A549 (cell line): ENCODE results near the gene GPHB5.

ENCODE experiments used
- FOXS1 ChIP-seq: fragments of 250-450 bp; sonication (Bioruptor Pico); IDR thresholded peaks from 2 replicates; pipeline ENCODE4 v1.5.0; 2020; ENCODE audit warnings: mild to moderate bottlenecking, moderate library complexity
- POLR2A ChIP-seq: IDR thresholded peaks from 2 replicates; pipeline ENCODE4 v1.6.1; 2012; ENCODE audit warnings: mild to moderate bottlenecking, low read length
- TF ChIP-seq, protein P1 (sequence below): fragments of >200 bp; sonication (Bioruptor Twin); formaldehyde crosslinking; IDR thresholded peaks from 3 replicates; pipeline ENCODE4 v1.5.1; 2016
- TF ChIP-seq, protein P2 (sequence below): IDR thresholded peaks from 2 replicates; pipeline ENCODE4 v1.6.1; 2012
- TF ChIP-seq, protein P3 (sequence below): IDR thresholded peaks from 2 replicates; pipeline ENCODE4 v1.6.1; 2012

DNA sequence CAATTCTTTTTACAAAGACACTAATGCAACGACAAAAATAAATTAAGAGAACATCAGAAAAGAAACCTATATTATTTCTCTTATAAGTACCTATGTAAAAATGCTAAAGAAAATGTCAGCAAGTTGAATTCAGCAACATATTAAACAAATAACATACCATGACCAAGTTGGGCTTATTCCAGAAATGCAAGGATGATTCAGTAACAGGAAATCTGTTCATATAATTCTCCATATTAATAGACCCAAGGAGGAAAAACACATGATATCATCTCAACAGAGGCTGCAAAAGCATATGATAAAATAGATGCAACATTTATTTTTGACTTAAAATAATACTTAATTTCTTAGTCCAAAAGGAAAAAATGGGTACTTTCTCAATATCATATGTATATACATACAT lies 25.1 kb upstream of the GPHB5 start:
- TF ChIP-seq, protein P1, sequence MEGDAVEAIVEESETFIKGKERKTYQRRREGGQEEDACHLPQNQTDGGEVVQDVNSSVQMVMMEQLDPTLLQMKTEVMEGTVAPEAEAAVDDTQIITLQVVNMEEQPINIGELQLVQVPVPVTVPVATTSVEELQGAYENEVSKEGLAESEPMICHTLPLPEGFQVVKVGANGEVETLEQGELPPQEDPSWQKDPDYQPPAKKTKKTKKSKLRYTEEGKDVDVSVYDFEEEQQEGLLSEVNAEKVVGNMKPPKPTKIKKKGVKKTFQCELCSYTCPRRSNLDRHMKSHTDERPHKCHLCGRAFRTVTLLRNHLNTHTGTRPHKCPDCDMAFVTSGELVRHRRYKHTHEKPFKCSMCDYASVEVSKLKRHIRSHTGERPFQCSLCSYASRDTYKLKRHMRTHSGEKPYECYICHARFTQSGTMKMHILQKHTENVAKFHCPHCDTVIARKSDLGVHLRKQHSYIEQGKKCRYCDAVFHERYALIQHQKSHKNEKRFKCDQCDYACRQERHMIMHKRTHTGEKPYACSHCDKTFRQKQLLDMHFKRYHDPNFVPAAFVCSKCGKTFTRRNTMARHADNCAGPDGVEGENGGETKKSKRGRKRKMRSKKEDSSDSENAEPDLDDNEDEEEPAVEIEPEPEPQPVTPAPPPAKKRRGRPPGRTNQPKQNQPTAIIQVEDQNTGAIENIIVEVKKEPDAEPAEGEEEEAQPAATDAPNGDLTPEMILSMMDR, result no peak
- TF ChIP-seq, protein P2, sequence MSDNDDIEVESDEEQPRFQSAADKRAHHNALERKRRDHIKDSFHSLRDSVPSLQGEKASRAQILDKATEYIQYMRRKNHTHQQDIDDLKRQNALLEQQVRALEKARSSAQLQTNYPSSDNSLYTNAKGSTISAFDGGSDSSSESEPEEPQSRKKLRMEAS, result no peak
- TF ChIP-seq, protein P3, sequence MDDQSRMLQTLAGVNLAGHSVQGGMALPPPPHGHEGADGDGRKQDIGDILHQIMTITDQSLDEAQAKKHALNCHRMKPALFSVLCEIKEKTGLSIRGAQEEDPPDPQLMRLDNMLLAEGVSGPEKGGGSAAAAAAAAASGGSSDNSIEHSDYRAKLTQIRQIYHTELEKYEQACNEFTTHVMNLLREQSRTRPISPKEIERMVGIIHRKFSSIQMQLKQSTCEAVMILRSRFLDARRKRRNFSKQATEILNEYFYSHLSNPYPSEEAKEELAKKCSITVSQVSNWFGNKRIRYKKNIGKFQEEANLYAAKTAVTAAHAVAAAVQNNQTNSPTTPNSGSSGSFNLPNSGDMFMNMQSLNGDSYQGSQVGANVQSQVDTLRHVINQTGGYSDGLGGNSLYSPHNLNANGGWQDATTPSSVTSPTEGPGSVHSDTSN, result no peak
- TF ChIP-seq POLR2A (no peak), FOXS1 (CRISPR knock-in tag) (no peak)
